HL-60 (cell line): ENCODE data around the gene CDK6.

ENCODE experiments used
- DNase-seq, 2 experiments: peaks; one replicate each; pipeline ENCODE4 v3.0.0-alpha.2; 2010 to 2020; ENCODE audit warnings: low read depth in 1 of 2, low spot score in 1 of 2
- H3K27ac ChIP-seq: fragments of 250-450 bp; sonication (Bioruptor Pico); replicated peaks from 2 replicates; pipeline ENCODE4 v1.5.1; 2020; ENCODE audit warnings: mild to moderate bottlenecking, moderate library complexity
- H3K27me3 ChIP-seq: fragments of 250-450 bp; sonication (Bioruptor Pico); 2 replicates; pipeline ENCODE4 v1.5.1; 2021; ENCODE audit warnings: mild to moderate bottlenecking, moderate library complexity; ENCODE audit not compliant: insufficient read depth, poor library complexity, severe bottlenecking
- H3K4me3 ChIP-seq: replicated peaks from 2 replicates; pipeline ENCODE4 v1.5.1; 2011; ENCODE audit warnings: mild to moderate bottlenecking, control low read depth, low read length; ENCODE audit not compliant: insufficient read depth
- CTCF ChIP-seq: IDR thresholded peaks from one replicate; pipeline ENCODE4 v1.5.1; 2011; ENCODE audit warnings: low read length, control low read depth, inconsistent platforms; ENCODE audit not compliant: insufficient read depth
- GABPA ChIP-seq: IDR thresholded peaks from 2 replicates; pipeline ENCODE4 v1.6.1; 2012; ENCODE audit warnings: low read depth
- POLR2AphosphoS5 ChIP-seq: IDR thresholded peaks from 2 replicates; pipeline ENCODE4 v1.6.1; 2012; ENCODE audit warnings: low read depth
- REST ChIP-seq: IDR thresholded peaks from 2 replicates; pipeline ENCODE4 v1.6.1; 2012; ENCODE audit warnings: low read depth; ENCODE audit not compliant: insufficient replicate concordance
- SPI1 ChIP-seq: IDR thresholded peaks from 2 replicates; pipeline ENCODE4 v1.6.1; 2012; ENCODE audit warnings: low read depth, mild to moderate bottlenecking, borderline replicate concordance

CDK6 gene

GRCh38 chr7:92631850-92632487 lies 204.4 kb downstream of the CDK6 start:
- no peak overlapping the region for H3K27ac ChIP-seq
- no peak for DNase-seq
- H3K4me3 ChIP-seq: no peak overlapping the region
- TF ChIP-seq CTCF (no peak), POLR2AphosphoS5 (no peak), SPI1 (no peak), GABPA (no peak), REST (no peak)
- no peaks in the 10 kb centered on the region for H3K27me3 ChIP-seq

- Histone ChIP-seq H3K4me3 (no peak overlapping the region), H3K27me3 (no peaks in the 10 kb centered on the region), H3K27ac (no peak overlapping the region)
- DNase-seq: no peak
- no peak for TF ChIP-seq REST
- no peak for TF ChIP-seq GABPA
- TF ChIP-seq CTCF: no peak
- TF ChIP-seq POLR2AphosphoS5: no peak
- no peak for TF ChIP-seq SPI1
These were observed 205.1 kb downstream of the CDK6 start for GRCh38 chr7:92631067-92631849.

- TF ChIP-seq POLR2AphosphoS5 (no peak), SPI1 (no peak), CTCF (no peak), GABPA (no peak), REST (no peak)
- Histone ChIP-seq H3K4me3 (no peak overlapping the region), H3K27ac (no peak overlapping the region), H3K27me3 (no peaks in the 10 kb centered on the region)
- no peak for DNase-seq
These were observed 206.6 kb downstream of the CDK6 start for GRCh38 chr7:92629779-92630178.
